Hepatocyte (in vitro differentiated cells): ENCODE measurements around the gene PPP2R1A. TPM values are rescaled to one million over a fixed set of nuclear protein-coding genes. Genes with fewer than 3 reads are reported as not detected.

Experiments used
- DNase-seq: peaks from one replicate; pipeline ENCODE4 v3.0.0-alpha.2; 2016; ENCODE audit warnings: low spot score
- H2AFZ ChIP-seq: fragments of 200-600 bp; sonication (generic); 2 replicates; pipeline ENCODE4 v1.6.0; 2016; ENCODE audit warnings: antibody characterized with exemption, mild to moderate bottlenecking
- H3K27ac ChIP-seq: fragments of 200-600 bp; sonication (generic); 2 replicates; pipeline ENCODE4 v1.5.1; 2016; ENCODE audit warnings: mild to moderate bottlenecking
- H3K27me3 ChIP-seq: fragments of 200-600 bp; sonication (generic); 2 replicates; pipeline ENCODE4 v1.6.1; 2016
- H3K36me3 ChIP-seq: fragments of 200-600 bp; sonication (generic); replicated peaks from 2 replicates; pipeline ENCODE4 v1.5.1; 2016; ENCODE audit warnings: low read depth; ENCODE audit not compliant: insufficient read depth
- H3K4me1 ChIP-seq: fragments of 200-600 bp; sonication (generic); 2 replicates; pipeline ENCODE4 v1.5.1; 2016; ENCODE audit warnings: mild to moderate bottlenecking, moderate library complexity; ENCODE audit not compliant: insufficient read depth
- H3K4me2 ChIP-seq: fragments of 200-600 bp; sonication (generic); 2 replicates; pipeline ENCODE4 v1.6.0; 2016
- H3K4me3 ChIP-seq: fragments of 200-600 bp; sonication (generic); 2 replicates; pipeline ENCODE4 v1.5.1; 2016; ENCODE audit warnings: mild to moderate bottlenecking
- H3K79me2 ChIP-seq: fragments of 200-600 bp; sonication (generic); 2 replicates; pipeline ENCODE4 v1.6.0; 2017; ENCODE audit warnings: mild to moderate bottlenecking
- H3K9me2 ChIP-seq: fragments of 200-600 bp; sonication (generic); replicated peaks from 2 replicates; pipeline ENCODE4 v1.6.0; 2017; ENCODE audit warnings: mild to moderate bottlenecking; ENCODE audit not compliant: insufficient read depth
- H3K9me3 ChIP-seq: fragments of 200-600 bp; sonication (generic); 2 replicates; pipeline ENCODE4 v1.5.1; 2016; ENCODE audit warnings: low read depth, mild to moderate bottlenecking
- H4K20me1 ChIP-seq: fragments of 200-600 bp; sonication (generic); 2 replicates; pipeline ENCODE4 v1.6.0; 2016; ENCODE audit warnings: mild to moderate bottlenecking; ENCODE audit not compliant: insufficient read depth, poor library complexity, severe bottlenecking
- CTCF ChIP-seq: fragments of 200-600 bp; sonication (generic); IDR thresholded peaks from 2 replicates; pipeline ENCODE4 v1.5.1; 2016; ENCODE audit warnings: antibody characterized with exemption, mild to moderate bottlenecking; ENCODE audit not compliant: poor library complexity
- EZH2 ChIP-seq: fragments of 200-600 bp; sonication (generic); IDR thresholded peaks from 2 replicates; pipeline ENCODE4 v1.6.1; 2016; ENCODE audit warnings: antibody characterized with exemption, mild to moderate bottlenecking, borderline replicate concordance
- EZH2phosphoT487 ChIP-seq: fragments of 200-600 bp; sonication (generic); IDR thresholded peaks from one replicate; pipeline ENCODE4 v1.6.1; 2018; ENCODE audit warnings: antibody characterized with exemption, mild to moderate bottlenecking, low read depth, moderate library complexity; ENCODE audit not compliant: unreplicated experiment, severe bottlenecking
- WGBS: methylation state at CpG from one replicate; pipeline ENCODE4 v1.1.6; 2016; ENCODE audit warnings: low lambda C conversion rate; ENCODE audit errors: missing lambda C conversion rate; 5-methylcytosine and 5-hydroxymethylcytosine counted together
- polyA plus RNA-seq: library from polyadenylated mRNA; unstranded; fragments of >200 nt; fragmentation: Nextera tagmentation; extraction: Ambion mirVana; gene quantifications from 2 replicates; pipeline ENCODE4 v1.2.1, GENCODE V29; 2016
- total RNA-seq: library from RNA; depleted of rRNA; stranded (reverse); fragments of >200 nt; gene quantifications from 2 replicates; pipeline ENCODE4 v1.2.3, GENCODE V29; 2014

Gene PPP2R1A
- 171 and 181 TPM in 2 replicates for total RNA-seq
- 283 and 304 TPM in 2 replicates for polyA plus RNA-seq

GRCh38 chr19:52189735-52190486 is at the start of gene PPP2R1A:
Gene PPP2R1A (plus strand): TSS chr19:52190052. CDS start chr19:52190097, 45 bp downstream.
- DNase-seq, result peak; percentile 100
- WGBS, result 1% methylated on average over 59 of the region's 70 CpGs
- Histone ChIP-seq H2AFZ (peak within 1 kb of the TSS; percentile 33), H3K9me2 (no peaks in the 10 kb centered on the region), H3K79me2 (peaks cover 54% of the 10 kb centered on the region), H3K4me2 (peak within 1 kb of the TSS; percentile 94), H3K36me3 (no peaks in the 10 kb centered on the region), H3K27me3 (no peaks in the 10 kb centered on the region), H3K27ac (peak within 1 kb of the TSS; percentile 94), H3K4me1 (peaks cover 19% of the 10 kb centered on the region), H3K4me3 (peak within 1 kb of the TSS; percentile 35), H4K20me1 (peaks cover 41% of the 10 kb centered on the region), H3K9me3 (no peaks in the 10 kb centered on the region)
- TF ChIP-seq CTCF, result no peak
- TF ChIP-seq EZH2, result no peak
- TF ChIP-seq EZH2phosphoT487, result no peak

GRCh38 chr19:52141203-52141602 is 48.6 kb upstream of the PPP2R1A start:
- Histone ChIP-seq H3K4me1 (peaks cover 7% of the 10 kb centered on the region), H3K79me2 (peaks cover 25% of the 10 kb centered on the region), H3K4me2 (no peak overlapping the region), H3K27ac (no peak overlapping the region), H3K9me3 (peaks cover 11% of the 10 kb centered on the region), H3K4me3 (no peak overlapping the region), H3K9me2 (no peaks in the 10 kb centered on the region), H3K36me3 (peaks cover 4% of the 10 kb centered on the region), H3K27me3 (no peaks in the 10 kb centered on the region), H2AFZ (no peak overlapping the region), H4K20me1 (no peaks in the 10 kb centered on the region)
- no peak for TF ChIP-seq EZH2phosphoT487
- no peak for TF ChIP-seq EZH2
- no peak for TF ChIP-seq CTCF
- DNase-seq, result no peak
- WGBS, result 94% methylated on average over 2 of the region's 2 CpGs

- no peaks in the 10 kb centered on the region for H3K9me2 ChIP-seq
- no peak overlapping the region for H2AFZ ChIP-seq
- H3K4me2 ChIP-seq, result no peak overlapping the region
- no peak overlapping the region for H3K4me3 ChIP-seq
- H3K27me3 ChIP-seq, result no peaks in the 10 kb centered on the region
- no peak for DNase-seq
- no peaks in the 10 kb centered on the region for H4K20me1 ChIP-seq
- H3K9me3 ChIP-seq, result peaks cover 6% of the 10 kb centered on the region
- H3K36me3 ChIP-seq, result no peaks in the 10 kb centered on the region
- peaks cover 16% of the 10 kb centered on the region for H3K79me2 ChIP-seq
- no peak for TF ChIP-seq EZH2
- TF ChIP-seq CTCF, result no peak
- no peak for TF ChIP-seq EZH2phosphoT487
- H3K27ac ChIP-seq, result no peak overlapping the region
- H3K4me1 ChIP-seq, result peaks cover 7% of the 10 kb centered on the region
- WGBS, result 79% methylated on average over 3 of the region's 3 CpGs
These were observed 47.8 kb upstream of the PPP2R1A start for GRCh38 chr19:52142001-52142595.
